ENCODE data around the gene KRT20.

The KRT20 gene

GRCh38 chr17:40852364-40852763, 32.7 kb downstream of the KRT20 start:
- no peak for DNase-seq (ENCODE audit: low read depth in 3 of 3)

- no peak for DNase-seq (ENCODE audit: low read depth in 3 of 3)
Measured at GRCh38 chr17:40850293-40850972, 34.6 kb downstream of the KRT20 start.

GRCh38 chr17:40849723-40850122, 35.3 kb downstream of the KRT20 start:
- no peak for DNase-seq (ENCODE audit: low read depth in 3 of 3)

GRCh38 chr17:40848583-40849235, 36.3 kb downstream of the KRT20 start:
- DNase-seq (ENCODE audit: low read depth in 3 of 3) = no peak

GRCh38 chr17:40846515-40847144, 38.4 kb downstream of the KRT20 start:
- DNase-seq (ENCODE audit: low read depth in 3 of 3) = no peak

- DNase-seq (ENCODE audit: low read depth in 3 of 3) = no peak
Measured at GRCh38 chr17:40844671-40845107, 40.4 kb downstream of the KRT20 start.

GRCh38 chr17:40843242-40843641, 41.8 kb downstream of the KRT20 start:
- DNase-seq (ENCODE audit: low read depth in 3 of 3) = no peak

GRCh38 chr17:40841246-40841645, 43.8 kb downstream of the KRT20 start:
- no peak for DNase-seq (ENCODE audit: low read depth in 3 of 3)

- no peak for DNase-seq (ENCODE audit: low read depth in 3 of 3)
Measured at GRCh38 chr17:40839194-40839593, 45.8 kb downstream of the KRT20 start.

GRCh38 chr17:40836020-40836419, 49.0 kb downstream of the KRT20 start:
- no peak for DNase-seq (ENCODE audit: low read depth in 3 of 3)

GRCh38 chr17:40833882-40834281, 51.2 kb downstream of the KRT20 start:
- DNase-seq (ENCODE audit: low read depth in 3 of 3) = no peak

GRCh38 chr17:40832840-40833239, 52.2 kb downstream of the KRT20 start:
- no peak for DNase-seq (ENCODE audit: low read depth in 3 of 3)

GRCh38 chr17:40830085-40830776, 54.8 kb downstream of the KRT20 start:
- DNase-seq (ENCODE audit: low read depth in 3 of 3) = no peak

GRCh38 chr17:40828454-40829044, 56.5 kb downstream of the KRT20 start:
- no peak for DNase-seq (ENCODE audit: low read depth in 3 of 3)

- DNase-seq (ENCODE audit: low read depth in 3 of 3) = no peak
Measured at GRCh38 chr17:40827746-40828453, 57.1 kb downstream of the KRT20 start.

Data from stimulated activated CD4-positive, alpha-beta T cell treated with anti-CD3 and anti-CD28 coated beads, TNF-alpha, amount 100 ng/mL, for 24 hours (primary cell).